Measurements from ENCODE around the gene USF3.

Gene USF3

DNA sequence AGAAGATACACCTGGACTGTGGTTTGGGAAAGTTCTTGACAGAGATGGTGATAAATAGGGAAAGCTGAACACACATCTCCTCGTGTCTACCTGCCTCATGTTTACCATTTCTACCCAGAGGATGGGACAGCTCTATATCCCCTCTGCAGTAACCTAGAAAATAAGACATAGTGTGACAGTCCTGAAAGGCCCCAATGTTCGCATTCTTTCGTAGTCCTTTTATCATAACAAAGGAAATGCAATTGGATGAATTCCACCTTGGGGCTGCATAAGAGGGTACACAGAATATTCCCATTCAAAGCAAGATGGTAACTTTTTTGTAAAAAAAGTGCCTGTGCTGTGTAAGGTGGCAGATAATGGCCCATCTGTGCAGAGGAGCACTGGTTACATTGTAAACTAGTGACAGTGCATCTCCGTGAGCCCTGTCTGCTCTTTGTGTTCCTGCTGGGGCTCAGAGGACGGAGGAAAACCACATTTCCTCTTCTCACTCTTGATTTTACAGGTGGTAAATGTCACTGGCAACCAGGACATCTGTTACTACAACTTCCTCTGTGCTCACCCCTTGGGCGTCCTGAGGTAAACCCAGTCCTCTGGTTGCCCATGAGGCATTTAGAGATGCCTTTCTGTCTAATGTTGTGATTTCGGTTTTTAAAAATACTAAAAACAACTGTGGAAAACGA lies 89.8 kb downstream of the USF3 start:
- no peak for DNase-seq (ENCODE audit: low spot score)

GRCh38 chr3:113602836-113603235 lies 93.6 kb downstream of the USF3 start:
- no peak for DNase-seq (ENCODE audit: low spot score)

GRCh38 chr3:113602256-113602655 lies 94.2 kb downstream of the USF3 start:
- no peak for DNase-seq (ENCODE audit: low spot score)

DNA sequence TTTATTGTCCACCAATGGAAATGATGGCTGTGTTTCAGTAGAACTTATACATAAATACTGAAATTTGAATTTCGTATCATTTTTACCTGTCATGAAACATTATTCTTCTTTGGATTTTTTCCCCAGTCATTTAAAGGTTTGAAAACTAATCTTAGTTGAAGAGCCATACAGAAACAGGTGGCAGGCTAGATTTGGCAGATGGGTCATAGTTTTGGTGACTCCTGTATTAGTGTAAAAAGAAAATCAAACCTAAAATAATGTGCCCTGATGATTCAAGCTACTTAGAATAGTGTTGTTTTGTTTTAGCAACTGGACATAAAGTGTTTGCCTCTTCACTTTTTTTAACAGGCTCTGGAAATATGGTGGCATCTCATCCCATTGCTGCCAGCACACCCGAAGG lies 95.2 kb downstream of the USF3 start:
- DNase-seq (ENCODE audit: low spot score), result no peak

- DNase-seq (ENCODE audit: low spot score), result no peak
These were observed 95.8 kb downstream of the USF3 start for GRCh38 chr3:113600418-113601182.
